ENCODE data around the gene ECE1.

GRCh38 chr1:21301794-21302440, 11.7 kb upstream of the ECE1 start:
- TF ChIP-seq CTCF (IDR thresholded peaks at IDR 0.05; ENCODE audit: borderline replicate concordance, extremely low read depth, low read length, poor library complexity, severe bottlenecking) (no peak), EZH2 (IDR thresholded peaks at IDR 0.05; ENCODE audit: borderline replicate concordance, low read depth, low read length, severe bottlenecking) (no peak)

Measured in DND-41 (cell line).